Measurements from ENCODE around the gene DEFB124.
A peak's percentile ranks its signal among the peaks of the same experiment; 100 is the strongest.

DEFB124 gene

DNA sequence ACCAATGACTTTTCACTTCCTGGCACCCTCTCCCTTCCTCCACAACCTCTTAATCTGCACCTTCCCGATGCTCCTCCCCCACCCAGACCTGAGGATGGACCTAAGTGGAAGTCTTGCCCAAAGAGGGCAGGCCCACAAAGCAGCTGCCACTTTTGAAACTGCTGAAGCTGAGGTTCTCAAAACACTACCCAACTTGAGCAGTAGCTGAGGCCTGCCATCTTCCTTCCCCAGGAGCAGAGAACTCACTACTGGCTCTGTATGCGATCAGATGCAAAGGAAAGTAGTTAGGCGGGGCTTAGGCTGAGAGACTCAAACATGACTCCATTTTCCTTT, 40.8 kb upstream of the DEFB124 start:
- no peak for DNase-seq (ENCODE audit: low spot score)
- in situ Hi-C loops (cut with MboI; ENCODE audit: low pct_unique_long_range_greater_than_20kb, low sequenced_read_pairs, unreplicated experiment), result no loop called here
- TF ChIP-seq CTCF (IDR thresholded peaks at IDR 0.05; ENCODE audit: extremely low read depth, insufficient read depth, missing control alignments), result no peak

DNA sequence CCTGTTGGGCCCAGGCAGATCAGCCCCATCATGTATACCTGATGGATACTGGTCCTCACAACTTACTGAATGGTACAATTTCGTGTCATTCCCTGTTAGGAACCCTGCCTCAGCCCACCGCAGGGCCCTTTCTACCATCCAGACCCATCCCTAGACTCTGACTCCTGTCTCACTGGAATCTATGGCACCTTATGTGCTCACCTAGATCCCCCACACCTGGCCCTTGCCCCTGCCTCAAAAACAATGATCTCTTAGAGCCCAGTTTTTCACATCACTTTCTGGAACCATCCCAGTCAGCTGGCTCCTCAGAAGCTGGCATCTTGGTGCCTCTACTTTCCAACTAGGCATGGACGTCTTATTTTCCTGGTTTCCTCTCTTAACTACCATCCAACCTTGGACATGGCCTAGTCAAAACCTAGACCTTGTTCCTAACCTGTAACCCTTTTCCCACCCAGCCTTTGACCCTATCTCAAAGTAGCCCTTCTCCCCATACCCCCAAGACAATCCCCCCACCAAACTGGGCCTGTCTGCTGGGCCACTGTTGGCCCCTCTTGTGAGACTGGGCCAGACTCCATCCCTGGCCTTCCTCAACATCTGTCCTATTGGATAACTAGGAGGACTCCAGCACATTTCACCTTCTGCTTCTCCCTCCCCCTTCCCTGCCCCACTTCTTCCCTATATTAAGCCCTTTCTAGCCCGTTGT, 40.3 kb upstream of the DEFB124 start:
- in situ Hi-C loops (cut with MboI; ENCODE audit: low pct_unique_long_range_greater_than_20kb, low sequenced_read_pairs, unreplicated experiment), result no loop called here
- TF ChIP-seq CTCF (IDR thresholded peaks at IDR 0.05; ENCODE audit: extremely low read depth, insufficient read depth, missing control alignments), result no peak

DNA sequence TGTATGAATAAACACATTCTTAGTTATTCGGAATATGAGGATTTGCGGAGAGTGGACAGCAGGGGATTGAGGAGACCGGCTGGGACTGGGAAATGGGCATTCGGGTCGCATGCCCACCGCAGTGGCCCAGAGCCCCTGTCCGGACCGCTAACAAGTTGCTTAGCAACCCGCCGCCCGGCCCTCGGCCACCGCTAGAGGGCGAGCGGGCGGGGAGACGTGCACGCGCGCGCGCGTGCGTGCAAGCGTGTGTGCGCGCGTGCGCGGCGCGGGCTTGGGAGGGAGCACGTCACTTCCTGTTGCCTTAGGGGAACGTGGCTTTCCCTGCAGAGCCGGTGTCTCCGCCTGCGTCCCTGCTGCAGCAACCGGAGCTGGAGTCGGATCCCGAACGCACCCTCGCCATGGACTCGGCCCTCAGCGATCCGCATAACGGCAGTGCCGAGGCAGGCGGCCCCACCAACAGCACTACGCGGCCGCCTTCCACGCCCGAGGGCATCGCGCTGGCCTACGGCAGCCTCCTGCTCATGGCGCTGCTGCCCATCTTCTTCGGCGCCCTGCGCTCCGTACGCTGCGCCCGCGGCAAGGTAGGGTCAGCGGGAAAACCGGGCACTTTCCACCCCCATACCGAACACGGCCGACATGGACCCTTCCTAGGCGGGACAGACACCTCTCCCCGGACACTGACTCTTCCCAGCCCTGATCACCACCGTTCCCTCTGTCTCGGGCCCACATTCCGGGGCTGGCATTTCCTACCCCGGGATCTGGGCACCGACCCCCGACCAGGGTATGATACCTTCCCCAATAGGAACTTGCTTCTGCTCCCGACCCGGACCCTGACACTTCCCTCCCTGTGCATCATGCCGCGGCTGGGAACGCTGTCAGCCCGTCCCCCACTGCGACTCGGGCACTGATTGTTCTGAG, 39.5 kb upstream of the DEFB124 start, which contains the start of gene HM13:
HM13 (plus strand) TSS at position 289 of the 918 bp plus-strand sequence; CDS start at position 399, 110 bp downstream.
- peak; percentile 99 for TF ChIP-seq CTCF (IDR thresholded peaks at IDR 0.05; ENCODE audit: extremely low read depth, insufficient read depth, missing control alignments)
- in situ Hi-C loops (cut with MboI; ENCODE audit: low pct_unique_long_range_greater_than_20kb, low sequenced_read_pairs, unreplicated experiment), result no loop called here

More for the DNA sequence above, 40.3 kb upstream of the DEFB124 start:
- no peak for DNase-seq (ENCODE audit: low spot score)

GRCh38 chr20:31508517-31509244, 33.8 kb upstream of the DEFB124 start:
- in situ Hi-C loops (cut with MboI; ENCODE audit: low pct_unique_long_range_greater_than_20kb, low sequenced_read_pairs, unreplicated experiment), result loop anchor here (10.0 kb wide), 1 partner anchor 54 kb away; no protein-coding TSS in a partner anchor
- no peak for TF ChIP-seq CTCF (IDR thresholded peaks at IDR 0.05; ENCODE audit: extremely low read depth, insufficient read depth, missing control alignments)

More for the DNA sequence above, 39.5 kb upstream of the DEFB124 start, which contains the start of gene HM13:
- peak; percentile 96 for DNase-seq (ENCODE audit: low spot score)

GRCh38 chr20:31505903-31506302, 31.0 kb upstream of the DEFB124 start:
- in situ Hi-C loops (cut with MboI; ENCODE audit: low pct_unique_long_range_greater_than_20kb, low sequenced_read_pairs, unreplicated experiment), result loop anchor here (10.0 kb wide), 1 partner anchor 51 kb away; no protein-coding TSS in a partner anchor
- no peak for DNase-seq (ENCODE audit: low spot score)
- no peak for TF ChIP-seq CTCF (IDR thresholded peaks at IDR 0.05; ENCODE audit: extremely low read depth, insufficient read depth, missing control alignments)

More at GRCh38 chr20:31508517-31509244, 33.8 kb upstream of the DEFB124 start:
- no peak for DNase-seq (ENCODE audit: low spot score)
